ENCODE measurements around the gene SLC15A4.

The SLC15A4 gene

GRCh38 chr12:128823916-128824839, at the start of gene SLC15A4:
SLC15A4 (minus strand) TSS chr12:128823958; CDS start chr12:128823943, 15 bp downstream.
- peak within 1 kb of the TSS; percentile 65 for H3K4me3 ChIP-seq (ENCODE audit: low read depth, low read length)
- DNase-seq (ENCODE audit: low read depth), result peak; percentile 72
- TF ChIP-seq CTCF (IDR thresholded peaks at IDR 0.05; ENCODE audit: low read depth, low read length, missing control alignments), result peak; percentile 34
- in situ Hi-C loops (cut with HindIII; ENCODE audit: low sequenced_read_pairs), result no loop called here

- no peak overlapping the region for H3K4me3 ChIP-seq (ENCODE audit: low read depth, low read length)
- no peak for TF ChIP-seq CTCF (IDR thresholded peaks at IDR 0.05; ENCODE audit: low read depth, low read length, missing control alignments)
- in situ Hi-C loops (cut with HindIII; ENCODE audit: low sequenced_read_pairs), result no loop called here
- DNase-seq (ENCODE audit: low read depth), result no peak
Measured at GRCh38 chr12:128872303-128872702, 48.5 kb upstream of the SLC15A4 start.

GRCh38 chr12:128871516-128871892, 47.7 kb upstream of the SLC15A4 start:
- TF ChIP-seq CTCF (IDR thresholded peaks at IDR 0.05; ENCODE audit: low read depth, low read length, missing control alignments), result no peak
- in situ Hi-C loops (cut with HindIII; ENCODE audit: low sequenced_read_pairs), result no loop called here
- no peak overlapping the region for H3K4me3 ChIP-seq (ENCODE audit: low read depth, low read length)
- DNase-seq (ENCODE audit: low read depth), result no peak

DNA sequence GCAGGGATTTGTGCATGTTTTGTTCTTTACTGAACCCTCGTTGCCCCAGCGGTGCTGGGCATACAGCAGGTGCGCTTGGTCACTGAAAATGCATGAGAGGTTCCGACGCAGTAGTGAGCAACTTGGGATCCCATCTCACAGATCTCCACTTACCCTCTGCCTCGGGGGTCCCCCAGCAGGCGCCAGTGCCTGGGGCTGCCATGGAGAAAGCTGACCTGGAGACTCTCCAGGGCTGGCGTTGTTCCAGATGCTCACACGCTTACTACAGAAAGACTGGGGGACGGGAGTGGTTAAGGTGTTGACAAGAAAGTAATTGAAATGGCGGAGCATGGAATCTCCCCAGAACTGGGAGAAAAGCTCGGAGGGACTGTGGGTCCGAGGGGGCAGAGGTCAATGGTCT, 43.7 kb upstream of the SLC15A4 start:
- no peak for DNase-seq (ENCODE audit: low read depth)
- TF ChIP-seq CTCF (IDR thresholded peaks at IDR 0.05; ENCODE audit: low read depth, low read length, missing control alignments), result no peak
- in situ Hi-C loops (cut with HindIII; ENCODE audit: low sequenced_read_pairs), result no loop called here
- no peak overlapping the region for H3K4me3 ChIP-seq (ENCODE audit: low read depth, low read length)

DNA sequence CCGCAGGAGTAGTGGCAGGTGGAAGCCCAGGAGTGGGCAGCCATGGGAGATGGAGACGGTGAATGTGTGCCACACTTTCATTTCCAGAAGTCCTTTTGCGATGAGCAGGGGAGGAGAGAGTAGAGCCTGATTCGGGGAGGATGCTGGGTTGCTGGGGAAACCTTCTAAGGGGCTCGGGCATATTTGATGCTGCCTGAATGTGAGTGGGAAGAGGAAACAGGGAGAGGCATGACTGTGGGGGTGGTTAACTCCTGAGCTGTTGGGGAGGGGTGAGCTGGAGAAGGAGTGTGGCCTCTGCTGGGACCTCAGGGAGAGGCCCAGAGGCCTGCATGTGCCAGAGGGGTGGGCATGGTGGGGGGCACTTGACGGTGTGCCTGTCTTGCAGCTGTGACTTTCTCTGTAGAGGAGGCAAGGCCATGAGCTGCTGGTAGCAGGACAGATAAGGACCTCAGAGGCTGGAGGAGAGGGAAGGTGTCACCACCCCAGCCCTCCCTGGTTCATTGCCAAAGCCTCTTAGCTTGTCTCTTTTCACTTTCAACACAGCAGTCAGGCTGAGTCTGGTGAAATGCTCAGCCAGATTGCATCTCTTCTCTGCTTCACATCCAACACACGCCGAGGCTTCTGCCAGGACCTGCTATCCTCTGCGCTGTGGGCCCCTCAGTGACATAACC, 40.9 kb upstream of the SLC15A4 start:
- no peak overlapping the region for H3K4me3 ChIP-seq (ENCODE audit: low read depth, low read length)
- DNase-seq (ENCODE audit: low read depth), result no peak
- in situ Hi-C loops (cut with HindIII; ENCODE audit: low sequenced_read_pairs), result no loop called here
- no peak for TF ChIP-seq CTCF (IDR thresholded peaks at IDR 0.05; ENCODE audit: low read depth, low read length, missing control alignments)

- no peak for DNase-seq (ENCODE audit: low read depth)
- in situ Hi-C loops (cut with HindIII; ENCODE audit: low sequenced_read_pairs), result no loop called here
- no peak overlapping the region for H3K4me3 ChIP-seq (ENCODE audit: low read depth, low read length)
- TF ChIP-seq CTCF (IDR thresholded peaks at IDR 0.05; ENCODE audit: low read depth, low read length, missing control alignments), result no peak
Measured at GRCh38 chr12:128863957-128864356, 40.2 kb upstream of the SLC15A4 start.
